ENCODE results near the gene PTPRN2.

DNA sequence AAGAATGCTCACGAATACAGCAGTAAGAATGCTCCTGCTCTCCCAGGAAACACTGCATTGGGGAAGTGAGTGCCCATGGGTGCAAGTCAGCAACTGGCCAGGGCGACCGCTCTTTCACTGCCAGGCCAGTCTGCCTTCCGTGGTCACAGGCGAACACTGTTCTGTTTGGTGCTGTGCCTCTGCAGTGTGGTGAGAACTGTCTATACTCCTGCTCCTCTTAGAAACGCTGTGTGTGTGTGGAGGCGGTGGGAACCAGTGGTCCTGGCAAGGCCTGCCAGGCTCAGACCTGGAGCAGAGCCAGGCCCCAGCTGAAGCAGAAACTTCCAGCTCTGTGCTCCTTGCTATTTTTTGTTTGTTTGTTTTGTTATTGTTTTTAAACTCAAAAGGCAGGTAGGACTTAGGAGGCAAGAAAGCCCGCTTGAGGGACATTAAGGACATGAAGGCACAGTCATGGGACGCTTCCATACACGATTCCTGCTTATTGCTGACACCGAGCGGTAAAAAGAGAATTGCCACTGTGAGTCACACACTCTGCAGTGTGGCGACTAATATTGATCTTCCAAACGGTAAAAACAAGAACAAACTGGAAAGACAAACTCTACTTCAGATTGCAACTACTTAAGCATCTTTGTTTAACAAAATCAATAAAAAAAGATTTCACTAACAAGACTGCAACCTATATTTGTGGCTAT is 820.0 kb downstream of the PTPRN2 start:
- TF ChIP-seq, protein P1, sequence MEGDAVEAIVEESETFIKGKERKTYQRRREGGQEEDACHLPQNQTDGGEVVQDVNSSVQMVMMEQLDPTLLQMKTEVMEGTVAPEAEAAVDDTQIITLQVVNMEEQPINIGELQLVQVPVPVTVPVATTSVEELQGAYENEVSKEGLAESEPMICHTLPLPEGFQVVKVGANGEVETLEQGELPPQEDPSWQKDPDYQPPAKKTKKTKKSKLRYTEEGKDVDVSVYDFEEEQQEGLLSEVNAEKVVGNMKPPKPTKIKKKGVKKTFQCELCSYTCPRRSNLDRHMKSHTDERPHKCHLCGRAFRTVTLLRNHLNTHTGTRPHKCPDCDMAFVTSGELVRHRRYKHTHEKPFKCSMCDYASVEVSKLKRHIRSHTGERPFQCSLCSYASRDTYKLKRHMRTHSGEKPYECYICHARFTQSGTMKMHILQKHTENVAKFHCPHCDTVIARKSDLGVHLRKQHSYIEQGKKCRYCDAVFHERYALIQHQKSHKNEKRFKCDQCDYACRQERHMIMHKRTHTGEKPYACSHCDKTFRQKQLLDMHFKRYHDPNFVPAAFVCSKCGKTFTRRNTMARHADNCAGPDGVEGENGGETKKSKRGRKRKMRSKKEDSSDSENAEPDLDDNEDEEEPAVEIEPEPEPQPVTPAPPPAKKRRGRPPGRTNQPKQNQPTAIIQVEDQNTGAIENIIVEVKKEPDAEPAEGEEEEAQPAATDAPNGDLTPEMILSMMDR (IDR thresholded peaks at IDR 0.05): no peak
- TF ChIP-seq POLR2AphosphoS5 (IDR thresholded peaks at IDR 0.05) (no peak), POLR2A (IDR thresholded peaks at IDR 0.05) (no peak)
